Activated gamma-delta T cell treated with Interleukin-2 at 50 U/mL for 16 hours (primary cell): Measurements from ENCODE around the gene DDX5.

Experiments used
- DNase-seq: peaks from one replicate; pipeline ENCODE4 v3.0.0-alpha.2; 2020

Gene DDX5

GRCh38 chr17:64506201-64506575, at the start of gene DDX5:
Gene DDX5 (minus strand): TSS chr17:64506289. CDS start chr17:64506119, 170 bp downstream.
- peak; percentile 97 for DNase-seq

DNA sequence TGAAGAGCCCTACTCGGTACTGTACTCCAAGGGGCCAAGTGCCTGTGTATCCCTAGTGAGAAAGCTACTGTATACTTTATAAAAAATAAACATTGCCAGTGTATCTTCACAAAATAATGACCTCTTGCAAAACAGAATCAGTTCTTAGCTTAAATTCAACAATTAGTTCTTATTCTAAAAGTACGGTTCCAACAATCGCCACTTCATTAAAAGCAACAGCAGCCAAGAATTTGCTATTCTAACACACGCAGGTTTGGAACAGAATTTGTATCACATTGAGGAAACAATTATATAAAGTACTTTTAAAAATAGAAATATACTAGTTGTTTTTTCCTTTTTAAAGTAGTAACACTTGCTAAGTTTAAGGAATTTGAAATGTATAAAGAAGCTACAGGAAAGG, 49.2 kb upstream of the DDX5 start:
- DNase-seq: no peak

DNA sequence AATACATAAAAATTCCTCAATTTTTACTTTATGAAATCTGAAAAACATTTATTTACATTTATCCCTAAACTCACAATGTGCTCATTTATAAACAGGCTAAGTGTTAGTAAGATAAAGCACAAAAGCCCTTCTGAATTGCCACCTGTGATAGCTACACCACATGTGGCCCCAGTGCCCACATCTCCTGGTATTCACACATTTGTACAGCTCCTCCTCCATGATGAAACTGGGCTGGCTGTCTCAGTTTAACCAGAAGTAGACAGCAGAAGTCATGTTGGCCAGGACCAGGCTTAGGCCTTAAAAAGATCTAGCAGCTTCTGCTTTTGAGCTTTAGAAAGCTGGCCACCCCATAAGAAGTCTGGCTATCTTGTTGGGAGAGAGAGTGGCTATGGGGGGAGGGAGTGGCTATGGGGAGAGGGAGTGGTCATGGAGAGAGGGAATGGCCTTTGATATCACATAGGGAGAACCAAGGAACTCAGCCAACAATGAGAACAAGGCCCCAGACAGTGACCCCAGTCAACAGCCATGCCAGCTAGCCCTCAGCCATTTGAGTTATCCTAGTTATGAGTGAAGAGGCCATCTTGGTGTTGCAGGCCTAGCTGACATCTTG, 48.0 kb upstream of the DDX5 start:
- no peak for DNase-seq

DNA sequence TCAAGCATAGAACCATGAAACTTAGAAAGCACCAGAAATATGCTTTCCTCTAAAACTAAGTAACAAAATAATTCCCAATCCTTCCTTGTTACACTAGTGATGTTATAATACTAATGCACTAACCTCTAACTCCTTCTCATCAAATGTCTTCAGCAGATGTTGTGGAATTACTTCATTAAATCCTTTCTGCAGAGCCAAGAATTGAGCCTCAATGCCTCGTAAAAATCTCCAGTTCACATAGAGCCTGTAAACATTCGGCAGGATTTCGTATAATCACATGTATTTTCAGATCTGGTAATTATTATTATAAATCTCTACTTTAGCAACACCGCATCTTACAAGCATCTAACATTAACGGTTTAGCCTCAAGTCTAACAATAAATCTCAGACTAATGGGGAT, 45.4 kb upstream of the DDX5 start:
- no peak for DNase-seq

GRCh38 chr17:64547319-64547718, 41.2 kb upstream of the DDX5 start:
- no peak for DNase-seq

DNA sequence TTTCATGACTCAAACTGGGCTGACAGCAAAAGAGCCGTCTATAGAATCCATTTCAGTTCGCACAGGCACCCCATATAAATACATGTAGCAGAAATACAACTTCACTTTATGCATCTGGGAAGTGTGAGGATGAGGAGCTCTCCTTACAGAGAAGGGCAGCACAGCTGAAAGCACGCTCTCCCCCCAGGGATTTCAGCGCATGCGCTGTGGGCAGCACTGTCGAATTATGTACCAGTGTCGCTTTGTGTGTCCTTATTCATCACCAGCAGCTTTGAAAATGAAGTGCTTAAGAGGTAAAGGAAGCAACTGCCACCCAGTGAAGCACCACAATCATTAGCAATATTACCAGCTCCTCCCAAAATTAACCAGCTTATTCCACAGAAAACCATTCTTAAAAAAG, 40.6 kb upstream of the DDX5 start:
- DNase-seq: no peak

GRCh38 chr17:64544742-64545141, 38.7 kb upstream of the DDX5 start:
- DNase-seq: no peak

DNA sequence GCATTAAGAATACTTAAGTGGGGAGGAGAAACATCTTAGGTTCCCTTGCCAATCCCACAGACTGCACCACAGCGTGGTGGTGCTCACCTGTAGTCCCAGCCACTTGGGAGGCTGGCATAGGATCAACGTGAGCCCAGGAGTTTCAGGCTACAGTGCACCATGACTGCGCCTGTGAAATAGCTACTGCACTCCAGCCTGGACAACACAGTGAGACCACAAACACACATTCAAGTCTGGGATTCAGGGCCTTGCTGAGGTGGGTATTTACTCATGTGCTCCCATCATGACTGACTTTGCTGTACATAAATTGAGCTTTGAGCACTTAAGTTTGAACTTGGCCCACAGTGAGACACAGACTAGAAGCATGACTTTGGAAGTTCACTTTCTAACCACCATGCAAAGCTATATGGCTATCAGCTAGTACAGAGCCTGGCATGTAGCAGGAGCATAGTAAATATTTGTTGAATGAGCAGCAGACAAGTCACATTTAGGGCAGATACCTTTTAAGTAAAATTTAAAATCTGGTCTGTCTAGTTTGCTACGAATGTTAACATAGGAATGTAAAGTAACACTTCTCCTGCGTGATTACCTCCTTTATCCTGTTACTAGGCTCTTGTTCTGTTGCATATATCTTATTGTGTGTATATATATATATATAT, 34.2 kb upstream of the DDX5 start:
- DNase-seq: no peak

- no peak for DNase-seq
Observed at GRCh38 chr17:64538508-64539130, 32.5 kb upstream of the DDX5 start.

GRCh38 chr17:64537488-64537887, 31.4 kb upstream of the DDX5 start:
- DNase-seq: no peak

DNA sequence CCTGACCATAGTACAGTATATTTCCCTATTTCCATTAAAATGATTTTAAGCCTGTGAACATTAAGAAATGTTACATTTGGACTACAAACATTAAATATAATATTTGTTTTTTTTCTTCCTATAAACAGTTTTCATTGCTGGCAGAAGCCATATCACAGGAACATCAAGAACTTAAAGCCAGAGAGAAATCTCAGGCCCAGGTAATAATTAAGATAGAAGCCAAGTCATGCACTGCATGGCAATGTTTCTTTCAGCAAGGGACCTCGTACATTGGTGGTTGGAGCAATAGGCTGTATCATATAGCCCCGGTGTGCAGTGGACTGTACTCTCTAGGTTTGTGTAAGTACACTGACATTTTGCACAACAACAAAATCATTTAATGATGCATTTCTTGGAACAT, 30.8 kb upstream of the DDX5 start:
- DNase-seq: no peak

GRCh38 chr17:64535357-64535756, 29.3 kb upstream of the DDX5 start:
- DNase-seq: no peak

- DNase-seq: no peak
Observed at GRCh38 chr17:64534187-64534586, 28.1 kb upstream of the DDX5 start.

DNA sequence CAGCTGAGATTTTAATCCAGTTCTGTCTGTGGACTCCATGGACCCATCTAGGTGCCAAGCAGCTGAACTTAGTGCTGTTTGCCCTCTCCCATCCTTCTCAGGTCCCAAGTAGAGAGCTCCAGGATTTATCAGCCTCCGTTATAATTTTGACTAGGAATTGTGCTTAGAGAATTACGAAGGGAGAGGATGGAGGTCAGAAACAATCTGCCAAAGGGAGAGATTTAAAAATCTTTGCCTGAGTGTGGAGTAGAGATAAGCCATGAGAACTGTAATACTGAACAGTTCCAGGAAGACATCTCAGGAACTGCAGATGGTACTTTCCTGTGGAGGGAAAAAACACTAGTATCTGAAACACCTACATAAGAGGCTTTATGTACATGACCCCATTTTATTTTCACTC, 27.7 kb upstream of the DDX5 start:
- no peak for DNase-seq

GRCh38 chr17:64532409-64532808, 26.3 kb upstream of the DDX5 start:
- no peak for DNase-seq

- DNase-seq: no peak
Observed at GRCh38 chr17:64531955-64532371, 25.9 kb upstream of the DDX5 start.

DNA sequence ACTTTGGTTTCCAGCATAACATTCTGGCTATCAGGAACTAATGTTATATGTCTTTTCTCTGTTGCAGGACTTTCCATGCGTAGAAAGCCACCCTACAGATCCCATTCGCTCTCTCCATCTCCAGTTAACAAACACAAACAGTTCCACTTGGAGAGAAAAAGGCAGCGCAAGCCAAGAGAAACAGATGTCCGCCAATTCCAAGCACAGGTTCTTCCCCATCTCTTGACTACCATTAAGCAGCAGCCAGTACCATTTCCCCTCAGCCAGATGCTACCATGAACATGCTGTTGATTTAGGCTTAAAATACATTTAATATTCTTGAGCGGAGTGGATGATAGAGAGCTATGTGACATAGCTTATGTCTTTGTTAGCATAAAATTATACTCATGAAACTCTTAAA, 23.1 kb upstream of the DDX5 start:
- DNase-seq: no peak

GRCh38 chr17:64527914-64528313, 21.8 kb upstream of the DDX5 start:
- no peak for DNase-seq

GRCh38 chr17:64520359-64520758, 14.3 kb upstream of the DDX5 start:
- DNase-seq: no peak

DNA sequence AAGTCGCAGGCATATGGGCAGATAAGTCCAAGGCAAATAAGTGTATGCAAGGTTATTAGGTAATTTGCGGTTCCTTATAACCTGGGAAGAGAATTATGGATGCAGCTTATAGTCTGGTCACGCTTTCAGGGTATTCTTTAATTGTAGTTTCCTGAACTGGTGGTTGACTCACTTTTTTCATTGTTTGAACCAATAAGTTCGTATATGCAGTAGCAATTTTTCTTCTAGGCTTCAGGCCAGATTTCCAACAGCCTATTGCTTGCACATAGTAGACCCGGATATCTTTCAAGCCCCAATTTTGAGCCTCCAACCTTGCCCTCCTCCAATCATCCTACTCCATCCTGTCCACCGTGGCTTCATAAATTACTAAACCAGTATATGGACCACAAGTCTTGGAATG, 13.5 kb upstream of the DDX5 start:
- no peak for DNase-seq

GRCh38 chr17:64515829-64516228, 9.7 kb upstream of the DDX5 start:
- DNase-seq: no peak

DNA sequence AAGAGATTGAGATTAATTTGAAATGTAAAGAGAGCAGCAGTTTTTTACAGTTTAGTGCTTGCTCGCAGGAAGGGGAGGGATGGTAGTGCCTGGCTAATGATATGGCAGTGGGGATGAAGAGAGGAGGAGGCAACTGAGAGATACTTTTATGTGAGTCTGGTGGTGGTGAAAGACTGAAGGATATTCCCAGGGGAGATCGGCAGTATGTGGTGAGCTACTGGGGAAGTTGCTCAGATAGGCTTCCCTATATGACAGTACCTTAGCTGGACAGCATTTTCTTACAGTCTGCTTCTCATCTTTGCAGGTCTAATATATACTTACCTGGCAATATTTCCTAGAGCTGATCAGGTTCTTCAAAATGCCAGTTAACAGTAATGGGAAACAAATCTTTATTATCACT, 9.3 kb upstream of the DDX5 start:
- DNase-seq: no peak

DNA sequence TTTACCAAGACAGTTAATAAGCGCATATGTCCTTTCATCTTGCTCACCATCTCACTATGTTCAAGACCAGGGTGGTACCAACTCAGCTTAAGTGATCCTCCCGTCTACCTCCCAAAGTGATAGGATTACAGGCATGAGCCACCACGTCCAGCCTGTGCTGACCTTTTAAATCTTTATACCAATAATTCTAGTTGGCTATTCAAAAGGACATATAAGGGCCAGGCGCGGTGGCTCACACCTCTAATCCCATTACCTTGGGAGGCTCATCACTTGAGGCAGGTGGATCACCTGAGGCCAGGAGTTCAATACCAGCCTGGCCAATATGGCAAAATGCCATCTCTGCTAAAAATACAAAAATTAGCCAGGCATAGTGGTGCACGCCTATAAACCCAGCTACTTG, 3.1 kb upstream of the DDX5 start:
- no peak for DNase-seq

- no peak for DNase-seq
Observed at GRCh38 chr17:64508683-64509082, 2.6 kb upstream of the DDX5 start.

GRCh38 chr17:64507413-64507782, 1.3 kb upstream of the DDX5 start:
- DNase-seq: peak; percentile 23
